HAP-1 (cell line): ENCODE results near the gene MARVELD1.

Source experiments
- DNase-seq, 2 experiments: peaks; one replicate each; pipeline ENCODE4 v3.0.0-alpha.2; 2016 to 2020; ENCODE audit warnings: low spot score in 2 of 2
- H3K27me3 ChIP-seq: fragments of 250-450 bp; sonication (Bioruptor Pico); 2 replicates; pipeline ENCODE4 v1.5.1; 2020; ENCODE audit warnings: low read depth, mild to moderate bottlenecking, moderate library complexity
- H3K36me3 ChIP-seq: fragments of 250-450 bp; sonication (Bioruptor Pico); replicated peaks from 2 replicates; pipeline ENCODE4 v1.5.1; 2020; ENCODE audit warnings: mild to moderate bottlenecking
- H3K4me1 ChIP-seq: fragments of 250-450 bp; sonication (Bioruptor Pico); 2 replicates; pipeline ENCODE4 v1.5.1; 2020; ENCODE audit warnings: mild to moderate bottlenecking
- H3K4me3 ChIP-seq: fragments of 250-450 bp; sonication (Bioruptor Pico); 2 replicates; pipeline ENCODE4 v1.5.1; 2020; ENCODE audit warnings: mild to moderate bottlenecking, moderate library complexity
- H3K9me3 ChIP-seq: fragments of 250-450 bp; sonication (Bioruptor Pico); 2 replicates; pipeline ENCODE4 v1.5.1; 2020; ENCODE audit warnings: mild to moderate bottlenecking, moderate library complexity
- in situ Hi-C: fragments of 300-500 bp; cut with MboI; formaldehyde crosslinking; loops from 3 replicates; pipeline ENCODE4 v1.14.3; 2020; ENCODE audit warnings: low sequenced_read_pairs, inconsistent platforms, mixed read lengths

Gene MARVELD1

DNA sequence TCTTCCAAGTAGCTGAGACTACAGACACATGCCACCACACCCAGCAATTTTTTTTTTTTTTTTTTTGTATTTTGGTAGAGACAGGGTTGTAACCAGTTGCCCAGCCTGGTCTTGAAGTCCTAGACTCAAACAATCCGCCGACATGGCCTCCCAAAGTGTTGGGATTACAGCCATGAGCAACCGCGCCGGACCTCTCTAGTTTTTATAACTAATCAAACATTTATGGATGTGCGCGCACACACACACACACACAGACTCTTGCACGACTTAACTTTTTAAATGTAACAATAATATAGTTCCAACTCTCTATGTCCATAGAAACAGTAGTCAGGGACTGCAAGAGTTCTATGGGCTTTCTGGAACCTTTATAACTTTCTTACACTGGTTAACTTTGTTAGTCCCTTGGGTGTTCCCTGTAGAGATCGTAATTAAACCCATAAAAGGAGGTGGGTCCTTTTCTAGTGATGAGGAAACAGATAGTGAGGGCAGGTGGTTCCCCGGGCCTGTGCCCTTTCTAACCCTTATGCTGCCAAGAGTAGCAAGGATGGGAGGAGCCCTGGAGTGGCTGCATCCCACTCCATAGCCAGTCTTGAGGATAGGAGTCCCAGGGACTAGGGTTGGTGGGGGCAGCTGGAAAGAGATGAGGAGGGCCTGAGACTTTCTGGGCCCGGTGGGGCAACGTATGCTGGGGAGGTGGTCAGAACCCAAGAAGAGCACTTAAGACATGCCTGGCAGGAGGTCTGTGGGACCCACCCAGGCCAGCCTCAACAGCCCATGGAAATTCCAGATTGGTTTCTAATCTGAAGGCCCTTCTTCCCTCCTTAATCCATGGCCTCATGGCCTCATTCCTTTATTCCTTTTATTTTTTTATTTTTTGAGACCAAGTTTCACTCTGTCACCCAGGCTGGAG is 8.6 kb downstream of the MARVELD1 start:
- Histone ChIP-seq H3K36me3 (no peaks in the 10 kb centered on the region), H3K9me3 (no peaks in the 10 kb centered on the region), H3K4me3 (no peak overlapping the region), H3K4me1 (no peaks in the 10 kb centered on the region), H3K27me3 (no peaks in the 10 kb centered on the region)
- in situ Hi-C loops = no loop called here
- DNase-seq = no peak

GRCh38 chr10:97723001-97723400 is 9.5 kb downstream of the MARVELD1 start:
- H3K27me3 ChIP-seq = no peaks in the 10 kb centered on the region
- no peaks in the 10 kb centered on the region for H3K4me1 ChIP-seq
- H3K36me3 ChIP-seq = no peaks in the 10 kb centered on the region
- no peaks in the 10 kb centered on the region for H3K9me3 ChIP-seq
- no peak overlapping the region for H3K4me3 ChIP-seq
- in situ Hi-C loops = no loop called here
- no peak for DNase-seq

GRCh38 chr10:97724341-97724941 is 10.9 kb downstream of the MARVELD1 start:
- in situ Hi-C loops = no loop called here
- H3K4me3 ChIP-seq = no peak overlapping the region
- H3K36me3 ChIP-seq = no peaks in the 10 kb centered on the region
- H3K27me3 ChIP-seq = no peaks in the 10 kb centered on the region
- no peak for DNase-seq
- H3K9me3 ChIP-seq = no peaks in the 10 kb centered on the region
- no peaks in the 10 kb centered on the region for H3K4me1 ChIP-seq

DNA sequence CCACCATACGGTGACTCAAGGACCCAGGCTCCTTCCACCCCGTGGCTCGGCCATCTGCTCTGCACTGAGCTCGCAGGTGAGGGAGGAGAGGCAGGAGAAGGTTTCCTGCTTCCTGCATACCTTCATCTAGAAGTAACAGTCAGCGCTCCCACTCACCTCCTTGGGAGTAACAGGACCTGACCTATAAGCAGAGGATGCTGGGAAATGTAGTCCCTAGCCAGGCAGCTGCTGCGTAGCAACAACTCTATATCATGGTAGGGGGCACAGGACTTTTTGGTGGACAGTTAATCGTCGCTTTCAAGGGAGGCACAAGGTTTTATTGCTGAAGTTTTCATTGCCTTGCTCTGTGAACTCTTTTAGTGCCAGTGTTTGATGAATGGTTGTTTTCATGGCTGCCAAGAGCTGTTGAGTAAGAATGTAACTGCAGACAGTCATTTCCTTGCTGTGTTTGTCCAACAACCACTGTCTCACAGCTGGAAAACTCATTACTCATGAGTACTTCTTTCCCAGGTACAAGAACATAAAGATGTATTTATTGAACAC is 13.2 kb downstream of the MARVELD1 start:
- no peak for DNase-seq
- H3K4me3 ChIP-seq = no peak overlapping the region
- in situ Hi-C loops = no loop called here
- H3K9me3 ChIP-seq = no peaks in the 10 kb centered on the region
- no peaks in the 10 kb centered on the region for H3K27me3 ChIP-seq
- H3K36me3 ChIP-seq = no peaks in the 10 kb centered on the region
- H3K4me1 ChIP-seq = no peaks in the 10 kb centered on the region

- no peaks in the 10 kb centered on the region for H3K9me3 ChIP-seq
- no peaks in the 10 kb centered on the region for H3K4me1 ChIP-seq
- no peaks in the 10 kb centered on the region for H3K27me3 ChIP-seq
- no peak for DNase-seq
- in situ Hi-C loops = no loop called here
- H3K36me3 ChIP-seq = no peaks in the 10 kb centered on the region
- no peak overlapping the region for H3K4me3 ChIP-seq
These were observed 15.5 kb downstream of the MARVELD1 start for GRCh38 chr10:97729014-97729413.

- Histone ChIP-seq H3K9me3 (no peaks in the 10 kb centered on the region), H3K4me3 (no peak overlapping the region), H3K4me1 (no peaks in the 10 kb centered on the region), H3K27me3 (no peaks in the 10 kb centered on the region), H3K36me3 (no peaks in the 10 kb centered on the region)
- DNase-seq = peak; percentile 78 to 80
- in situ Hi-C loops = loop anchor here (5.0 kb wide), 1 partner anchor 54 kb away; no protein-coding TSS in a partner anchor
These were observed 18.0 kb downstream of the MARVELD1 start for GRCh38 chr10:97731346-97732051.

GRCh38 chr10:97732052-97732359 is 18.5 kb downstream of the MARVELD1 start:
- Histone ChIP-seq H3K4me3 (no peak overlapping the region), H3K9me3 (no peaks in the 10 kb centered on the region), H3K4me1 (no peaks in the 10 kb centered on the region), H3K36me3 (no peaks in the 10 kb centered on the region), H3K27me3 (no peaks in the 10 kb centered on the region)
- no peak for DNase-seq
- in situ Hi-C loops = loop anchor here (5.0 kb wide), 1 partner anchor 55 kb away; no protein-coding TSS in a partner anchor

- H3K4me3 ChIP-seq = no peak overlapping the region
- no peaks in the 10 kb centered on the region for H3K9me3 ChIP-seq
- H3K36me3 ChIP-seq = no peaks in the 10 kb centered on the region
- no peaks in the 10 kb centered on the region for H3K27me3 ChIP-seq
- H3K4me1 ChIP-seq = no peaks in the 10 kb centered on the region
- in situ Hi-C loops = loop anchor here (5.0 kb wide), 1 partner anchor 56 kb away; no protein-coding TSS in a partner anchor
- DNase-seq = no peak
These were observed 19.7 kb downstream of the MARVELD1 start for GRCh38 chr10:97733256-97733655.

- in situ Hi-C loops = loop anchor here (5.0 kb wide), 1 partner anchor 57 kb away; no protein-coding TSS in a partner anchor
- no peaks in the 10 kb centered on the region for H3K9me3 ChIP-seq
- H3K36me3 ChIP-seq = 0 out of 2 replicates have a peak, but pooled peaks cover 4% of the 10 kb centered on the region
- H3K27me3 ChIP-seq = no peaks in the 10 kb centered on the region
- H3K4me1 ChIP-seq = no peaks in the 10 kb centered on the region
- no peak overlapping the region for H3K4me3 ChIP-seq
- DNase-seq = no peak
These were observed 20.5 kb downstream of the MARVELD1 start for GRCh38 chr10:97734021-97734420.

DNA sequence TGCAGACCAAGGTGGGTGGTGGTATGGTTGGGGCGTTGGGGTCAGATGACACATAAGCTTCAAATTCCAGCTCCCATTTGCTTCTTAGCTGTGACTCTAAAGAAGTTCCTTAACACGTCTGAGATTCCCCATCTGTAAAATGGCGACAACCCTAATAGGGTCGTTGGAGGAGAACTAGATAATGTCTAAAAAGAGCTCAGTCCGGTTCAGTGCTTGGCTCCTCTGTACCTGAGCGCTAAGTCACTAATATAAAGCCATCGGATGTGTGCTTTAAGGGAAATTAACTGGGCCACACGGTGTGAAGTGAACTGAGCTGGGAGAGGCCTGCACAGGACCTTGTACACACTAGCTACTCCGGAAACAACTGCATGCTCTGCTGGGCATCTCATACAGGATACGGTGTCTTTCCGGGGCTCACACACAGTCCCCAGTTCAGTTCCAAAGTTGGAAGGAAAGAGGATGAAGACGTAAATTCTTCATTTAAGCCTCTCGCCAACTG is 22.9 kb downstream of the MARVELD1 start:
- DNase-seq = no peak
- Histone ChIP-seq H3K9me3 (no peaks in the 10 kb centered on the region), H3K4me1 (peaks cover 6% of the 10 kb centered on the region), H3K4me3 (no peak overlapping the region), H3K27me3 (no peaks in the 10 kb centered on the region), H3K36me3 (peaks cover 20% of the 10 kb centered on the region)
- in situ Hi-C loops = no loop called here

DNA sequence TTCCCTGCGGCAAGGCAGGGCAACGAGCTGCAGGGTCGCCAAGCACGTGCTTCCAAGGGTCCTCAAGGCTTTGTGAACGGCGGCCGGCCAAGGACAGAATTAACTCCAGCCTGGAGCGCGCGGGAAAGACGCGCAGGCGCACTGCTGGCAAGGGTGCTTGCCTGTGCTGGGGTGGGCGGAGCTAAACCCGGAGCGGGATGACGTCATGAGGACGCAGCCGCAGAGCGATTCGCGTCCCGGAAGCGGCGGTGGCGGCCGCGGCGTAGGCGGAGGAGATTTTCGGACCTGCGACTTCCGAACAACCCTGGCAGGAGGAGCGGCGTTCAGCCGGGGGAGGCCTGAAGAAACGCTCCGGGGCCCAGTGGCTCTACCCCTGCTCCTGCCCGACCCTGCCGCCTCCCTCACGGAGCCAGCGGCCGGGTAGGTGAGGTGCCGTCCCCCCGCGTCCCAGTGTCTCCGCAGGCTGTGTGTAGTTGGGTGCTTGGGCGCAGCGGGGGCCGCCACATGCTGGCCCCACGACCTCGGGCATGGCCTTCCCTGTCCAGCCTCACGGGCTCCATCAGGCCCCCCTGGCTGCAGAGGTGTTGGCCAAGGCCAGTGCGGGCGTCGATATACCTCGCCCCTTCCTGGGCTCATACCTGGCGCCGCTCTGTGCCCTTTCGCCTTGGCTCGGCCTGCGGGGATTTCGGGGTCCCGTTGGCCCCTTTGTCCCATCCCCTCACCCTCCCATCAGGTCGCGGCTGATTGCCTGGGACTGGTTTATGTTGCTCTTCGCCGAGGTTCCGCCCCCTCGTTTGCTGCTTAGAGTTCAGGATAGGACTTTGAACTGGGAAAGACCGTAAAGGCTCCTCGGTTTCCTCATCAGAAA is 23.6 kb downstream of the MARVELD1 start, which contains the start of gene ZFYVE27:
Gene ZFYVE27, plus strand, starts transcription at position 227 of the 868 bp plus-strand sequence. CDS start 1,350 bp downstream, outside the sequence.
- in situ Hi-C loops = no loop called here
- H3K9me3 ChIP-seq = no peaks in the 10 kb centered on the region
- peaks cover 6% of the 10 kb centered on the region for H3K4me1 ChIP-seq
- DNase-seq = peak; percentile 84 to 98
- peaks cover 24% of the 10 kb centered on the region for H3K36me3 ChIP-seq
- H3K27me3 ChIP-seq = no peaks in the 10 kb centered on the region
- H3K4me3 ChIP-seq = peak within 1 kb of the TSS; percentile 96

- no peak for DNase-seq
- Histone ChIP-seq H3K4me3 (peak overlapping the region; percentile 96), H3K27me3 (no peaks in the 10 kb centered on the region), H3K36me3 (peaks cover 30% of the 10 kb centered on the region), H3K9me3 (no peaks in the 10 kb centered on the region), H3K4me1 (peaks cover 6% of the 10 kb centered on the region)
- in situ Hi-C loops = no loop called here
These were observed 24.3 kb downstream of the MARVELD1 start for GRCh38 chr10:97737770-97738265.
